ENCODE data around the gene USH1C.

The USH1C gene

GRCh38 chr11:17559341-17560087, 15.3 kb upstream of the USH1C start:
- H3K27ac ChIP-seq: no peak overlapping the region
- TF ChIP-seq, protein P1, sequence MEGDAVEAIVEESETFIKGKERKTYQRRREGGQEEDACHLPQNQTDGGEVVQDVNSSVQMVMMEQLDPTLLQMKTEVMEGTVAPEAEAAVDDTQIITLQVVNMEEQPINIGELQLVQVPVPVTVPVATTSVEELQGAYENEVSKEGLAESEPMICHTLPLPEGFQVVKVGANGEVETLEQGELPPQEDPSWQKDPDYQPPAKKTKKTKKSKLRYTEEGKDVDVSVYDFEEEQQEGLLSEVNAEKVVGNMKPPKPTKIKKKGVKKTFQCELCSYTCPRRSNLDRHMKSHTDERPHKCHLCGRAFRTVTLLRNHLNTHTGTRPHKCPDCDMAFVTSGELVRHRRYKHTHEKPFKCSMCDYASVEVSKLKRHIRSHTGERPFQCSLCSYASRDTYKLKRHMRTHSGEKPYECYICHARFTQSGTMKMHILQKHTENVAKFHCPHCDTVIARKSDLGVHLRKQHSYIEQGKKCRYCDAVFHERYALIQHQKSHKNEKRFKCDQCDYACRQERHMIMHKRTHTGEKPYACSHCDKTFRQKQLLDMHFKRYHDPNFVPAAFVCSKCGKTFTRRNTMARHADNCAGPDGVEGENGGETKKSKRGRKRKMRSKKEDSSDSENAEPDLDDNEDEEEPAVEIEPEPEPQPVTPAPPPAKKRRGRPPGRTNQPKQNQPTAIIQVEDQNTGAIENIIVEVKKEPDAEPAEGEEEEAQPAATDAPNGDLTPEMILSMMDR (IDR thresholded peaks at IDR 0.05): no peak
- TF ChIP-seq ZFX (IDR thresholded peaks at IDR 0.05; ENCODE audit: borderline replicate concordance): no peak

GRCh38 chr11:17558916-17559315, 14.7 kb upstream of the USH1C start:
- no peak for TF ChIP-seq ZFX (IDR thresholded peaks at IDR 0.05; ENCODE audit: borderline replicate concordance)
- TF ChIP-seq, protein P1 (IDR thresholded peaks at IDR 0.05): no peak
- H3K27ac ChIP-seq: no peak overlapping the region

- TF ChIP-seq, protein P1 (IDR thresholded peaks at IDR 0.05): no peak
- no peak for TF ChIP-seq ZFX (IDR thresholded peaks at IDR 0.05; ENCODE audit: borderline replicate concordance)
Observed at GRCh38 chr11:17558025-17558780, 14.0 kb upstream of the USH1C start.

GRCh38 chr11:17556999-17557398, 12.8 kb upstream of the USH1C start:
- TF ChIP-seq ZFX (IDR thresholded peaks at IDR 0.05; ENCODE audit: borderline replicate concordance): no peak
- TF ChIP-seq, protein P1 (IDR thresholded peaks at IDR 0.05): no peak

More at GRCh38 chr11:17558025-17558780, 14.0 kb upstream of the USH1C start:
- no peak overlapping the region for H3K27ac ChIP-seq

DNA sequence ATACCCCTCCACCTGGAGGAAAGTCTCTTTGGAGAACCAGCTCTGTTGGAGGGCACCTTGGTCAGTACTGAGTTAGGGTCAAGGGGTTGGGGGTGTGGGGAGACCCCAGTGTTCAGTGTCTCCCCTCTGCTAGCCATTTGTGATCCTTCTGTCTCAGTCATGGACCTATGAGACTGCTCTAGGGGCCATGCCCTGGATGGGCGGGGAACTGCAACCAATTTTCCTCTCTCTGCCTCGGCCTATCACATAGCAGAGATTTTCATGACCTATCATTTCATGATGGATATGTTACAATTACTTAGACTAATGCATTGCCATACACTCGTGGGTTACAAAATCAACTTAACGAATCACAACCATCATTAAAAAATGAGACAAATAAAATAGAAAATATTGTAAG, 10.3 kb upstream of the USH1C start:
- H3K27ac ChIP-seq: no peak overlapping the region
- TF ChIP-seq, protein P1 (IDR thresholded peaks at IDR 0.05): no peak
- no peak for TF ChIP-seq ZFX (IDR thresholded peaks at IDR 0.05; ENCODE audit: borderline replicate concordance)

More at GRCh38 chr11:17556999-17557398, 12.8 kb upstream of the USH1C start:
- H3K27ac ChIP-seq: no peak overlapping the region

DNA sequence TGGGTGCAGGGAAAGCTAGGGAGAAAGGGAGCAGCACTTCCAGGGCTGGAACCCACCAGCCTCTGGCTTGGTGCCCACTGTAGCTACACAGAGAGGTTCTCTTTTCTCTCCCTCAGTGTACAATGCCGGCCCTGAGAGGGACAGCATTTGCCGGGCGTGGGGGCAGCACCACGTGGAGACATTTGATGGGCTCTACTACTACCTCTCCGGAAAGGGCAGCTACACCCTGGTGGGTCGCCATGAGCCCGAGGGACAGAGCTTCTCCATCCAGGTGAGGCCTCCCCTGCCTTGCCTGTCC, 9.0 kb upstream of the USH1C start:
- no peak overlapping the region for H3K27ac ChIP-seq
- no peak for TF ChIP-seq ZFX (IDR thresholded peaks at IDR 0.05; ENCODE audit: borderline replicate concordance)
- TF ChIP-seq, protein P1 (IDR thresholded peaks at IDR 0.05): no peak
